A172 (cell line): ENCODE results near the gene PRUNE1. TPM values are rescaled to one million over a fixed set of nuclear protein-coding genes. Genes with fewer than 3 reads are reported as not detected.

Experiments used
- DNase-seq: peaks from one replicate; pipeline ENCODE4 v3.0.0-alpha.2; 2015; ENCODE audit warnings: low spot score
- total RNA-seq: library from RNA; depleted of rRNA; stranded (reverse); fragments of >200 nt; shearing (Covaris generic); gene quantifications from 2 replicates; pipeline ENCODE4 v1.2.3, GENCODE V29; 2014

Gene PRUNE1
- total RNA-seq, 1 experiment from 2014 or later, result 18.8 TPM

GRCh38 chr1:150976879-150977694 lies 31.2 kb upstream of the PRUNE1 start:
- peak; percentile 99 for DNase-seq

- peak; percentile 90 for DNase-seq
These were observed 28.9 kb upstream of the PRUNE1 start for GRCh38 chr1:150979092-150980056.

GRCh38 chr1:150981177-150981804 lies 27.0 kb upstream of the PRUNE1 start:
- DNase-seq, result peak; percentile 76

- peak; percentile 76 for DNase-seq
These were observed 26.2 kb upstream of the PRUNE1 start, which contains the start of gene ANXA9 for GRCh38 chr1:150981805-150982712. Gene ANXA9, plus strand, starts transcription at chr1:150982292. Its CDS starts 814 bp downstream, at chr1:150983106.

GRCh38 chr1:150985179-150985825 lies 22.9 kb upstream of the PRUNE1 start:
- DNase-seq, result no peak

GRCh38 chr1:150987924-150988323 lies 20.3 kb upstream of the PRUNE1 start:
- DNase-seq, result no peak

- no peak for DNase-seq
These were observed 15.6 kb upstream of the PRUNE1 start for GRCh38 chr1:150992626-150993025.

- no peak for DNase-seq
These were observed 14.0 kb upstream of the PRUNE1 start for GRCh38 chr1:150994248-150994647.

- DNase-seq, result no peak
These were observed 12.8 kb upstream of the PRUNE1 start for GRCh38 chr1:150995460-150995859.

GRCh38 chr1:150995896-150996295 lies 12.4 kb upstream of the PRUNE1 start:
- DNase-seq, result no peak

- DNase-seq, result no peak
These were observed 10.9 kb upstream of the PRUNE1 start for GRCh38 chr1:150997126-150997872.

- no peak for DNase-seq
These were observed 10.3 kb upstream of the PRUNE1 start for GRCh38 chr1:150997949-150998348.

GRCh38 chr1:150999051-150999674 lies 9.1 kb upstream of the PRUNE1 start:
- DNase-seq, result peak; percentile 98

- DNase-seq, result no peak
These were observed 8.3 kb upstream of the PRUNE1 start for GRCh38 chr1:150999926-151000325.

GRCh38 chr1:151000408-151000807 lies 7.8 kb upstream of the PRUNE1 start:
- DNase-seq, result no peak

GRCh38 chr1:151001602-151002001 lies 6.6 kb upstream of the PRUNE1 start:
- DNase-seq, result no peak

GRCh38 chr1:151002051-151002450 lies 6.2 kb upstream of the PRUNE1 start:
- no peak for DNase-seq

- DNase-seq, result no peak
These were observed 5.6 kb upstream of the PRUNE1 start for GRCh38 chr1:151002611-151003010.

GRCh38 chr1:151003180-151003579 lies 5.1 kb upstream of the PRUNE1 start:
- no peak for DNase-seq
